HL-60 (cell line): ENCODE results near the gene PMS2.

Experiments
- DNase-seq, 2 experiments: peaks; one replicate each; pipeline ENCODE4 v3.0.0-alpha.2; 2010 to 2020; ENCODE audit warnings: low read depth in 1 of 2, low spot score in 1 of 2
- H3K27ac ChIP-seq: fragments of 250-450 bp; sonication (Bioruptor Pico); replicated peaks from 2 replicates; pipeline ENCODE4 v1.5.1; 2020; ENCODE audit warnings: mild to moderate bottlenecking, moderate library complexity
- H3K27me3 ChIP-seq: fragments of 250-450 bp; sonication (Bioruptor Pico); 2 replicates; pipeline ENCODE4 v1.5.1; 2021; ENCODE audit warnings: mild to moderate bottlenecking, moderate library complexity; ENCODE audit not compliant: insufficient read depth, poor library complexity, severe bottlenecking
- H3K4me3 ChIP-seq: replicated peaks from 2 replicates; pipeline ENCODE4 v1.5.1; 2011; ENCODE audit warnings: mild to moderate bottlenecking, control low read depth, low read length; ENCODE audit not compliant: insufficient read depth
- GABPA ChIP-seq: IDR thresholded peaks from 2 replicates; pipeline ENCODE4 v1.6.1; 2012; ENCODE audit warnings: low read depth
- POLR2AphosphoS5 ChIP-seq: IDR thresholded peaks from 2 replicates; pipeline ENCODE4 v1.6.1; 2012; ENCODE audit warnings: low read depth
- REST ChIP-seq: IDR thresholded peaks from 2 replicates; pipeline ENCODE4 v1.6.1; 2012; ENCODE audit warnings: low read depth; ENCODE audit not compliant: insufficient replicate concordance
- SPI1 ChIP-seq: IDR thresholded peaks from 2 replicates; pipeline ENCODE4 v1.6.1; 2012; ENCODE audit warnings: low read depth, mild to moderate bottlenecking, borderline replicate concordance
- TF ChIP-seq, protein P1 (sequence below): IDR thresholded peaks from one replicate; pipeline ENCODE4 v1.5.1; 2011; ENCODE audit warnings: low read length, control low read depth, inconsistent platforms; ENCODE audit not compliant: insufficient read depth

PMS2 gene

GRCh38 chr7:6035165-6035564 lies 26.3 kb upstream of the PMS2 start:
- no peak for TF ChIP-seq GABPA
- TF ChIP-seq, protein P1, sequence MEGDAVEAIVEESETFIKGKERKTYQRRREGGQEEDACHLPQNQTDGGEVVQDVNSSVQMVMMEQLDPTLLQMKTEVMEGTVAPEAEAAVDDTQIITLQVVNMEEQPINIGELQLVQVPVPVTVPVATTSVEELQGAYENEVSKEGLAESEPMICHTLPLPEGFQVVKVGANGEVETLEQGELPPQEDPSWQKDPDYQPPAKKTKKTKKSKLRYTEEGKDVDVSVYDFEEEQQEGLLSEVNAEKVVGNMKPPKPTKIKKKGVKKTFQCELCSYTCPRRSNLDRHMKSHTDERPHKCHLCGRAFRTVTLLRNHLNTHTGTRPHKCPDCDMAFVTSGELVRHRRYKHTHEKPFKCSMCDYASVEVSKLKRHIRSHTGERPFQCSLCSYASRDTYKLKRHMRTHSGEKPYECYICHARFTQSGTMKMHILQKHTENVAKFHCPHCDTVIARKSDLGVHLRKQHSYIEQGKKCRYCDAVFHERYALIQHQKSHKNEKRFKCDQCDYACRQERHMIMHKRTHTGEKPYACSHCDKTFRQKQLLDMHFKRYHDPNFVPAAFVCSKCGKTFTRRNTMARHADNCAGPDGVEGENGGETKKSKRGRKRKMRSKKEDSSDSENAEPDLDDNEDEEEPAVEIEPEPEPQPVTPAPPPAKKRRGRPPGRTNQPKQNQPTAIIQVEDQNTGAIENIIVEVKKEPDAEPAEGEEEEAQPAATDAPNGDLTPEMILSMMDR, result no peak
- TF ChIP-seq SPI1, result no peak
- TF ChIP-seq POLR2AphosphoS5, result no peak
- no peak for TF ChIP-seq REST
- DNase-seq, result no peak

DNA sequence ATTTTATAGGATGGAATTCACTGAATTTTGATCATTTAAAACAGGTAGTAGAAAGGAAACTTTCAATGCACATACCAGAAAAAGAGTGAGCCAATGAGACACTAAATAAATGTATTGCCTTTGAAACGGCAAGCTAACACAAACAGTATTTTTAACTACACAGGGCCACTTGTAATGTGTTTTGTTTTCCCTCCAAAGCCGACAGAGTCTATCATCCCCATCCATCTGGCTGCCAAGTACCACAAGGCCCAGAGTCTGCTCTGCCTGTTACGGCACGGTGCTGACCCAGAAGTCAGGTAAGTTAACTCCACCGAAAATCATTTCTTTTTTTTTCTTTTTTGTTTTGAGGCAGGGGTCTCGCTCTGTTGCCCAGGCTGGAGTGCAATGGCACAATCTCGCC lies 23.8 kb upstream of the PMS2 start:
- no peak for DNase-seq
- TF ChIP-seq POLR2AphosphoS5 (no peak), REST (no peak), GABPA (no peak), SPI1 (no peak)
- TF ChIP-seq, protein P1, result no peak
- H3K4me3 ChIP-seq, result no peak overlapping the region
- H3K27me3 ChIP-seq, result no peaks in the 10 kb centered on the region
- no peak overlapping the region for H3K27ac ChIP-seq

More at GRCh38 chr7:6035165-6035564, 26.3 kb upstream of the PMS2 start:
- no peak overlapping the region for H3K27ac ChIP-seq
- no peak overlapping the region for H3K4me3 ChIP-seq
- no peaks in the 10 kb centered on the region for H3K27me3 ChIP-seq

DNA sequence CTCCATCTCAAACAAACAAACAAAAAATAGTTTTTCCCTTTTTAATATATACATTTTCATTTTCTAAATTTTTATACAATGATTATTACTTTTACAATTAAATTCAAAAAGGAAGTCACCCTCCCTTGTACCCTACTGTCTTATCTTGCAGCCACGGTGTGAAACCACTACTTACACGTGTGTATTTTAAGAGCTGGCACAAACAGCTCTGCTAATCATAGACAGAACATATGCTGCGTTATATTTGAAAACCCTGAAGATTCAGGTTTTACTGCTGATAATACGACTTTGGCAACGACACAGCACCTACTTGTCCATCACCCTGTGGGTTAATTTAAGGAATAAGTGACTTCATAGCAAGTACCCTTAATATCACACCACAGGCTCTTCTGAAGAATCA lies 23.3 kb upstream of the PMS2 start:
- Histone ChIP-seq H3K4me3 (no peak overlapping the region), H3K27ac (no peak overlapping the region), H3K27me3 (no peaks in the 10 kb centered on the region)
- TF ChIP-seq, protein P1, result no peak
- TF ChIP-seq REST (no peak), POLR2AphosphoS5 (no peak), SPI1 (no peak), GABPA (no peak)
- no peak for DNase-seq
